IMR-90 (cell line): Measurements from ENCODE around the gene ATF7IP. TPM values are rescaled to one million over a fixed set of nuclear protein-coding genes. Genes with fewer than 3 reads are reported as not detected.

Experiments used
- ATAC-seq: fragments of 200-7000 bp; cut with Tn5 transposase; 2 replicates; pipeline ENCODE4 v1.9.1; 2020; ENCODE audit warnings: low read depth, mild to moderate bottlenecking, moderate library complexity
- BruUV-seq: library from RNA; stranded (reverse); fragments of 400-500 nt; replicated peaks from 2 replicates; lab custom pipeline; 2021; lab: Mats Ljungman, UMichigan
- CTCF ChIA-PET: fragments of 300-600 bp; formaldehyde crosslinking; extraction: SDS; loops from one replicate; lab custom pipeline; 2021; ENCODE audit warnings: antibody characterized with exemption; lab: Yijun Ruan, JAX
- POLR2A ChIA-PET: fragments of 300-600 bp; sonication (Branson Sonifier 250); formaldehyde crosslinking; loops from one replicate; lab custom pipeline; 2022; ENCODE audit warnings: antibody characterized with exemption; ENCODE audit not compliant: unreplicated experiment; lab: Charles Lee
- DNase-seq: peaks from one replicate; pipeline ENCODE4 v3.0.0; 2013
- H2AFZ ChIP-seq: replicated peaks from 2 replicates; pipeline ENCODE3; 2013; ENCODE audit warnings: low read length, mild to moderate bottlenecking; ENCODE audit not compliant: poor library complexity
- H2AK5ac ChIP-seq: 2 replicates; pipeline ENCODE4 v1.6.1; 2013; ENCODE audit warnings: low read depth, low read length, inconsistent platforms
- H2AK9ac ChIP-seq: replicated peaks from 2 replicates; pipeline ENCODE3; 2013; ENCODE audit warnings: mild to moderate bottlenecking, low read depth, low read length, moderate library complexity; ENCODE audit not compliant: poor library complexity
- H2BK120ac ChIP-seq: 2 replicates; pipeline ENCODE4 v1.6.1; 2013; ENCODE audit warnings: low read depth, low read length, inconsistent platforms
- H2BK15ac ChIP-seq: 3 replicates; pipeline ENCODE4 v1.6.1; 2013; ENCODE audit warnings: low read depth, low read length, inconsistent platforms
- H2BK20ac ChIP-seq: 2 replicates; pipeline ENCODE4 v1.6.1; 2013; ENCODE audit warnings: low read depth, mild to moderate bottlenecking, inconsistent platforms, low read length, moderate library complexity
- H2BK5ac ChIP-seq: 2 replicates; pipeline ENCODE4 v1.6.1; 2013; ENCODE audit warnings: mild to moderate bottlenecking, low read depth, low read length, inconsistent platforms; ENCODE audit not compliant: poor library complexity, severe bottlenecking
- H3K14ac ChIP-seq: replicated peaks from 2 replicates; pipeline ENCODE4 v1.6.1; 2013; ENCODE audit warnings: low read depth, low read length, inconsistent platforms
- H3K18ac ChIP-seq: 2 replicates; pipeline ENCODE4 v1.6.1; 2013; ENCODE audit warnings: low read depth, low read length, control low read depth
- H3K23ac ChIP-seq: 2 replicates; pipeline ENCODE4 v1.6.1; 2013; ENCODE audit warnings: low read depth, low read length, inconsistent platforms
- H3K27ac ChIP-seq: 2 replicates; pipeline ENCODE4 v1.5.1; 2013; ENCODE audit warnings: mild to moderate bottlenecking, control low read depth, low read length; ENCODE audit not compliant: insufficient read depth
- H3K27me3 ChIP-seq: 2 replicates; pipeline ENCODE4 v1.6.1; 2013; ENCODE audit warnings: low read length; ENCODE audit not compliant: control insufficient read depth, insufficient read depth
- H3K36me3 ChIP-seq: 2 replicates; pipeline ENCODE4 v1.6.1; 2013; ENCODE audit warnings: low read length, mixed read lengths; ENCODE audit not compliant: control insufficient read depth, insufficient read depth
- H3K4ac ChIP-seq: 2 replicates; pipeline ENCODE4 v1.6.1; 2013; ENCODE audit warnings: low read depth, low read length, inconsistent platforms
- H3K4me1 ChIP-seq: 2 replicates; pipeline ENCODE4 v1.6.1; 2013; ENCODE audit warnings: low read length, mixed read lengths; ENCODE audit not compliant: control insufficient read depth, insufficient read depth
- H3K4me2 ChIP-seq: 2 replicates; pipeline ENCODE4 v1.6.1; 2013; ENCODE audit warnings: low read depth, mild to moderate bottlenecking, control low read depth, low read length, moderate library complexity
- H3K4me3 ChIP-seq: 2 replicates; pipeline ENCODE4 v1.5.1; 2013; ENCODE audit warnings: low read depth, mild to moderate bottlenecking, control low read depth, low read length, moderate library complexity; ENCODE audit not compliant: insufficient read depth
- H3K56ac ChIP-seq: 2 replicates; pipeline ENCODE4 v1.6.1; 2013; ENCODE audit warnings: low read length, inconsistent platforms; ENCODE audit not compliant: insufficient read depth; ENCODE audit errors: extremely low read depth
- H3K79me1 ChIP-seq, 2 experiments: 2 replicates each; pipeline ENCODE4 v1.6.1; 2013; ENCODE audit warnings: low read length in 2 of 2, inconsistent platforms in 1 of 2, low read depth in 1 of 2
- H3K9ac ChIP-seq: 2 replicates; pipeline ENCODE4 v1.6.1; 2013; ENCODE audit warnings: low read depth, low read length, control low read depth
- H3K9me1 ChIP-seq: 2 replicates; pipeline ENCODE4 v1.6.1; 2013; ENCODE audit warnings: low read length, inconsistent platforms; ENCODE audit not compliant: insufficient read depth
- H3K9me3 ChIP-seq: 2 replicates; pipeline ENCODE4 v1.6.1; 2013; ENCODE audit warnings: low read length; ENCODE audit not compliant: control insufficient read depth, insufficient read depth
- H4K20me1 ChIP-seq: 2 replicates; pipeline ENCODE4 v1.6.1; 2013; ENCODE audit warnings: low read length, inconsistent platforms; ENCODE audit not compliant: insufficient read depth
- H4K5ac ChIP-seq: 2 replicates; pipeline ENCODE4 v1.6.1; 2013; ENCODE audit warnings: mild to moderate bottlenecking, low read depth, low read length, control low read depth
- H4K8ac ChIP-seq, 2 experiments: 2 replicates each; pipeline ENCODE4 v1.6.1; 2013; ENCODE audit warnings: low read depth in 2 of 2, low read length in 2 of 2, control low read depth in 1 of 2, inconsistent platforms in 1 of 2
- H4K91ac ChIP-seq: 2 replicates; pipeline ENCODE4 v1.6.1; 2013; ENCODE audit warnings: low read depth, low read length, inconsistent platforms; ENCODE audit not compliant: insufficient read depth
- CHD1 ChIP-seq: IDR thresholded peaks from 2 replicates; pipeline ENCODE4 v1.6.1; 2012; ENCODE audit warnings: low read depth, low read length, improper control_type of control experiment
- FOS ChIP-seq: fragments of 150-350 bp; IDR thresholded peaks from 2 replicates; pipeline ENCODE4 v1.6.1; 2016; ENCODE audit warnings: low read depth, low read length
- MAFK ChIP-seq: IDR thresholded peaks from 2 replicates; pipeline ENCODE4 v1.6.1; 2012; ENCODE audit warnings: low read depth, low read length, improper control_type of control experiment
- MAZ ChIP-seq: IDR thresholded peaks from 2 replicates; pipeline ENCODE4 v1.6.1; 2012; ENCODE audit warnings: low read depth, mild to moderate bottlenecking, low read length, improper control_type of control experiment, moderate library complexity, borderline replicate concordance
- NFE2L2 ChIP-seq: fragments of 150-350 bp; IDR thresholded peaks from 2 replicates; pipeline ENCODE4 v1.6.1; 2016; ENCODE audit warnings: low read depth, mild to moderate bottlenecking, low read length
- POLR2A ChIP-seq: IDR thresholded peaks from 2 replicates; pipeline ENCODE4 v1.6.1; 2012; ENCODE audit warnings: mild to moderate bottlenecking, low read depth, low read length
- RCOR1 ChIP-seq: IDR thresholded peaks from 2 replicates; pipeline ENCODE4 v1.6.1; 2012; ENCODE audit warnings: mild to moderate bottlenecking, low read length, improper control_type of control experiment; ENCODE audit not compliant: insufficient replicate concordance
- RFX5 ChIP-seq: IDR thresholded peaks from 2 replicates; pipeline ENCODE4 v1.8.0; 2012; ENCODE audit warnings: low read depth, mild to moderate bottlenecking, low read length, moderate library complexity
- SMC3 ChIP-seq: fragments of 150-350 bp; IDR thresholded peaks from 2 replicates; pipeline ENCODE4 v1.6.1; 2016; ENCODE audit warnings: low read depth, mild to moderate bottlenecking, antibody characterized with exemption, low read length, moderate library complexity
- WGBS, 2 experiments: methylation state at CpG; one replicate each; pipeline versions ENCODE4 v1.1.5 to v1.1.7; 2013; ENCODE audit warnings: missing lambda C conversion rate in 2 of 2; ENCODE audit not compliant: insufficient read length in 1 of 2; ENCODE audit errors: extremely low coverage in 2 of 2; 5-methylcytosine and 5-hydroxymethylcytosine counted together
- dilution Hi-C: fragments of 300-500 bp; cut with HindIII; formaldehyde crosslinking; loops from one replicate; pipeline ENCODE4 v1.14.3; 2018; ENCODE audit warnings: low sequenced_read_pairs; ENCODE audit not compliant: unreplicated experiment
- in situ Hi-C: fragments of 300-500 bp; cut with MboI; formaldehyde crosslinking; loops from 3 replicates; pipeline ENCODE4 v1.14.3; 2019; ENCODE audit warnings: low sequenced_read_pairs, inconsistent platforms, mixed read lengths
- intact Hi-C: fragments of 100-400 bp; cut with micrococcal nuclease; formaldehyde crosslinking; loops from 2 replicates; pipeline ENCODE4 v1.10.0; 2022
- polyA plus RNA-seq, 3 experiments: library from polyadenylated mRNA; depleted of rRNA; stranded (reverse); fragments of >200 nt; gene quantifications; 2 replicates each; pipeline ENCODE4 v1.2.3, GENCODE V29; 2012; ENCODE audit warnings: low replicate concordance in 1 of 3
- total RNA-seq: library from RNA; depleted of rRNA; stranded (reverse); fragments of >200 nt; gene quantifications from 2 replicates; pipeline ENCODE4 v1.2.3, GENCODE V29; 2012
- TF ChIP-seq, protein P1 (sequence below): fragments of 150-350 bp; IDR thresholded peaks from 2 replicates; pipeline ENCODE4 v1.6.1; 2017; ENCODE audit warnings: mild to moderate bottlenecking, antibody characterized with exemption, low read length, low read depth
- TF ChIP-seq, protein P2 (sequence below): fragments of 150-350 bp; IDR thresholded peaks from 2 replicates; pipeline ENCODE4 v1.6.1; 2016; ENCODE audit warnings: low read depth, mild to moderate bottlenecking, low read length, moderate library complexity, borderline replicate concordance
- TF ChIP-seq, protein P3 (sequence below): conservative IDR thresholded peaks from 2 replicates; pipeline ENCODE4 v1.5.1; 2012; ENCODE audit warnings: mild to moderate bottlenecking, low read depth, low read length, improper control_type of control experiment

ATF7IP gene
- total and polyA plus RNA-seq, 2 of the 4 experiments (the other 2 are of a cell fraction): 9.4 to 22.8 TPM

DNA sequence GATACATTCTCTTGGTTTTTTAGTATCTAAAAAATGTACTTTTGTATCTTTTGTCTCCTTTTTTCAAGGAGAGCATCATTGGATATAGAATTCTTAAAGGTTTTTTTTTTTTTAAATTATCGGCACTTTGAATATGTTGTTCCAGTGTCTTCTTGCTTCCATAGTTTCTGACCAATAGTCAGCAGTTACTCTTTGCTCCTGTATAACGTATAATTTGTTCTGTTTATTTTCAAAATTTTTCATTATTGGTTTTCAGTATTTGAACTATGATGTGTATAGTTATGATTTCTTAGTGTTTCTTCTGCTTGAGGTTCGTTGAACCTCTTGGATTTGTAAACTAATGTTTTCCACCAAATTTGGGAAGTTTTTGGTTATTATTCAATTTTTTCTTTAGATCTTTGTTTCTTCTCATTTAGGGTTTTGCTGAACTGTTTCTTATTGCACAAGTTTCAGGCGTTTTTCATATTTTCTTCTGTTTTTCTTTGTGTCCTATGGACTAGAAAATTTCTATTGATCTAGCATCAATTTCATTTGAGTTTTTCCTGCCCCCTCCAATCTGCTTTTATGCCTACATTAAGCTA, 108.3 kb downstream of the ATF7IP start:
- Histone ChIP-seq H3K4ac (no peak overlapping the region), H3K4me2 (no peak overlapping the region), H2BK120ac (no peak overlapping the region), H4K91ac (no peak overlapping the region), H3K27me3 (no peaks in the 10 kb centered on the region), H2AK9ac (no peak overlapping the region), H3K27ac (no peak overlapping the region), H2BK20ac (no peak overlapping the region), H2AK5ac (no peak overlapping the region), H3K4me1 (no peaks in the 10 kb centered on the region), H3K9me3 (peaks cover 13% of the 10 kb centered on the region), H3K36me3 (peaks cover 19% of the 10 kb centered on the region), H4K20me1 (no peaks in the 10 kb centered on the region), H3K9ac (no peak overlapping the region), H3K79me1 (peaks cover 6 to 7% of the 10 kb centered on the region in 2 experiments; a peak in 2 of 4 replicates), H4K5ac (no peak overlapping the region), H3K9me1 (no peaks in the 10 kb centered on the region), H3K23ac (no peak overlapping the region), H3K14ac (no peak overlapping the region), H2BK15ac (no peak overlapping the region), H3K4me3 (no peak overlapping the region), H3K18ac (no peak overlapping the region), H2BK5ac (no peak overlapping the region), H4K8ac (no peak overlapping the region), H3K56ac (no peak overlapping the region), H2AFZ (no peak overlapping the region)
- no TSS peak for BruUV-seq
- intact Hi-C loops: no loop called here
- TF ChIP-seq CHD1 (no peak), SMC3 (no peak), FOS (no peak), RCOR1 (no peak), RFX5 (no peak), POLR2A (no peak), MAZ (no peak), NFE2L2 (no peak), MAFK (no peak)
- TF ChIP-seq, protein P1, sequence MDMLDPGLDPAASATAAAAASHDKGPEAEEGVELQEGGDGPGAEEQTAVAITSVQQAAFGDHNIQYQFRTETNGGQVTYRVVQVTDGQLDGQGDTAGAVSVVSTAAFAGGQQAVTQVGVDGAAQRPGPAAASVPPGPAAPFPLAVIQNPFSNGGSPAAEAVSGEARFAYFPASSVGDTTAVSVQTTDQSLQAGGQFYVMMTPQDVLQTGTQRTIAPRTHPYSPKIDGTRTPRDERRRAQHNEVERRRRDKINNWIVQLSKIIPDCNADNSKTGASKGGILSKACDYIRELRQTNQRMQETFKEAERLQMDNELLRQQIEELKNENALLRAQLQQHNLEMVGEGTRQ: no peak
- TF ChIP-seq, protein P2, sequence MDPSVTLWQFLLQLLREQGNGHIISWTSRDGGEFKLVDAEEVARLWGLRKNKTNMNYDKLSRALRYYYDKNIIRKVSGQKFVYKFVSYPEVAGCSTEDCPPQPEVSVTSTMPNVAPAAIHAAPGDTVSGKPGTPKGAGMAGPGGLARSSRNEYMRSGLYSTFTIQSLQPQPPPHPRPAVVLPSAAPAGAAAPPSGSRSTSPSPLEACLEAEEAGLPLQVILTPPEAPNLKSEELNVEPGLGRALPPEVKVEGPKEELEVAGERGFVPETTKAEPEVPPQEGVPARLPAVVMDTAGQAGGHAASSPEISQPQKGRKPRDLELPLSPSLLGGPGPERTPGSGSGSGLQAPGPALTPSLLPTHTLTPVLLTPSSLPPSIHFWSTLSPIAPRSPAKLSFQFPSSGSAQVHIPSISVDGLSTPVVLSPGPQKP: no peak
- TF ChIP-seq, protein P3, sequence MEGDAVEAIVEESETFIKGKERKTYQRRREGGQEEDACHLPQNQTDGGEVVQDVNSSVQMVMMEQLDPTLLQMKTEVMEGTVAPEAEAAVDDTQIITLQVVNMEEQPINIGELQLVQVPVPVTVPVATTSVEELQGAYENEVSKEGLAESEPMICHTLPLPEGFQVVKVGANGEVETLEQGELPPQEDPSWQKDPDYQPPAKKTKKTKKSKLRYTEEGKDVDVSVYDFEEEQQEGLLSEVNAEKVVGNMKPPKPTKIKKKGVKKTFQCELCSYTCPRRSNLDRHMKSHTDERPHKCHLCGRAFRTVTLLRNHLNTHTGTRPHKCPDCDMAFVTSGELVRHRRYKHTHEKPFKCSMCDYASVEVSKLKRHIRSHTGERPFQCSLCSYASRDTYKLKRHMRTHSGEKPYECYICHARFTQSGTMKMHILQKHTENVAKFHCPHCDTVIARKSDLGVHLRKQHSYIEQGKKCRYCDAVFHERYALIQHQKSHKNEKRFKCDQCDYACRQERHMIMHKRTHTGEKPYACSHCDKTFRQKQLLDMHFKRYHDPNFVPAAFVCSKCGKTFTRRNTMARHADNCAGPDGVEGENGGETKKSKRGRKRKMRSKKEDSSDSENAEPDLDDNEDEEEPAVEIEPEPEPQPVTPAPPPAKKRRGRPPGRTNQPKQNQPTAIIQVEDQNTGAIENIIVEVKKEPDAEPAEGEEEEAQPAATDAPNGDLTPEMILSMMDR: no peak
- ATAC-seq (no peak), DNase-seq (peak; percentile 18)
- in situ Hi-C loops: no loop called here
- CTCF ChIA-PET: no interaction called here
- dilution Hi-C loops: no loop called here
- POLR2A ChIA-PET: no interaction called here
- no CpG with 5 or more reads among the region's 4 CpGs for WGBS, 2 experiments
